Suppressor macrophage treated with lipopolysaccharide for 4 hours (primary cell): Measurements from ENCODE around the gene LIMS4.
"Not testable (repeated sequence)": the region's sequence is repeated elsewhere in the genome, so short reads cannot be mapped to it uniquely, and the experiment has no call there.

Experiments used
- DNase-seq: peaks from one replicate; pipeline ENCODE4 v3.0.0-alpha.2; 2020

The LIMS4 gene, protein sequence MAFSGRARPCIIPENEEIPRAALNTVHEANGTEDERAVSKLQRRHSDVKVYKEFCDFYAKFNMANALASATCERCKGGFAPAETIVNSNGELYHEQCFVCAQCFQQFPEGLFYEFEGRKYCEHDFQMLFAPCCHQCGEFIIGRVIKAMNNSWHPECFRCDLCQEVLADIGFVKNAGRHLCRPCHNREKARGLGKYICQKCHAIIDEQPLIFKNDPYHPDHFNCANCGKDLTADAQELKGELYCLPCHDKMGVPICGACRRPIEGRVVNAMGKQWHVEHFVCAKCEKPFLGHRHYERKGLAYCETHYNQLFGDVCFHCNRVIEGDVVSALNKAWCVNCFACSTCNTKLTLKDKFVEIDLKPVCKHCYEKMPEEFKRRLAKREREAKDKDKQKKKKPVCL

GRCh38 chr2:110472171-110473058 lies at the start of gene LIMS4:
LIMS4 (minus strand) TSS chr2:110472816; CDS start chr2:110472778, 38 bp downstream.
- not testable (repeated sequence) for DNase-seq

DNA sequence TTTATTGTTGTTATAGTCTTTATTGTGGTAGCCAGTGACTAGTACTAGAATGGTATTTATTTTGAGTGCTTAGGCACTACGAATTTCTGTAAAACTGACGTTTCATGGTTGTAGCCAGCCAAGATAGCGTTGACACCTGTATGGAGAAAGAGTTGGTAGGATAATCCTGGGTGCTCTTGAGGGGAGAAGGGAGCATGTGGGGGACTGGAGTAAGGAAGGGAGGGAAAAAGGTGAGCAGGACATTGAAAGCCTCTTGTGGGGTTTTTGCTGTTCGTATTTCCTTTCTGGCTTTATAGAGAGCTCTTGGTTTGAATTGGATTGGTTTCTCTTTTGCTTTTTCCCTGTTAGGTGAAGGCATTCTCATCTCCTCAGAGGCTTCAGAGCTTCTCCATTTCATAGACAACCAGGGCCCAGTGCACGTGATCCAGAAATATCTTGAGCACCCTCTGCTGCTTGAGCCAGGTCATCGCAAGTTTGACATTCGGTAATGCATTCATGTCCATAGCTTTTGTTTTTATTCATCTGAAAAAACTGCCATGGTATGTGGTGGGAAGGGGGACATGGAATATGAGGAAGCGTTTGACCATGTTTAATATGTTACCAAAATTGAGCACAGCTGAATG lies 27.2 kb upstream of the LIMS4 start:
- not testable (repeated sequence) for DNase-seq

DNA sequence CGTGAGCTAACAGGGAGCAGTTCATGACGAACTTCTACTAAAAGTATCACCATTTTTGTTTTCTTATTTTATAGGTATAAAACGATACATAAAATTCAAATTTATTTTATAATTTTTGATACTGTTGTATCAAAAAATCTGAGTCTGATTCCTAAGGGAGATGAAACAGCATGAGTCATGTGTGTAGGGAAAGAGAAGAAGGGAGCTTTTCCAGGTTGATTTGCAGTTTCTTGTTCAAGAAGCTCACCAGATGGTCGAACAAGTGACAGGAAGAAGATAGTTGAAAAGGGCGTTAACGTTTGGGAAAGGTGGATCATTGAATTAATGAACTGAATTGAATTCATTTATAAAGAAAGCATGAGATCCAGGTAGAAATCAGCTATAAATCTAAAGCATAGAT lies 23.4 kb upstream of the LIMS4 start:
- not testable (repeated sequence) for DNase-seq

- not testable (repeated sequence) for DNase-seq
Measured at GRCh38 chr2:110494488-110494887, 21.9 kb upstream of the LIMS4 start.

- DNase-seq, result not testable (repeated sequence)
Measured at GRCh38 chr2:110488991-110489390, 16.4 kb upstream of the LIMS4 start.

DNA sequence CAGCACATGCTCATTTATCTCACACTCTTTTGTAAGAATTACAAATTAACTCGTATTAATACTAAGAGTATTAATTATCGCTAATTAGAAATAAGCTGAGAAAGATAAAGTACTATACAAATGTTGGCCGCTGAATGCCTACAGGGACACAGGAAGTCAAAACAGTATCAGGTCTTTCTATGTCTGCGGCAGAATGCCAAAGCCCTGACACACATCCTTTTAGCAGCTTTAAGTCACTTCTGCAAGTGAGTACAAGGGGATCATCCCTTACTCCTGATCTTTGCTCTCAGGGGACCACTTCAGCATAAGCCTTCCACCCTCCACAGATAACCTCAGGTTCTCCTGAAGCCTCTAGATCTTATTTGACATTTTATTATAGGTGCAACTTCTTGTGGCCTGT lies 10.1 kb upstream of the LIMS4 start:
- not testable (repeated sequence) for DNase-seq

DNA sequence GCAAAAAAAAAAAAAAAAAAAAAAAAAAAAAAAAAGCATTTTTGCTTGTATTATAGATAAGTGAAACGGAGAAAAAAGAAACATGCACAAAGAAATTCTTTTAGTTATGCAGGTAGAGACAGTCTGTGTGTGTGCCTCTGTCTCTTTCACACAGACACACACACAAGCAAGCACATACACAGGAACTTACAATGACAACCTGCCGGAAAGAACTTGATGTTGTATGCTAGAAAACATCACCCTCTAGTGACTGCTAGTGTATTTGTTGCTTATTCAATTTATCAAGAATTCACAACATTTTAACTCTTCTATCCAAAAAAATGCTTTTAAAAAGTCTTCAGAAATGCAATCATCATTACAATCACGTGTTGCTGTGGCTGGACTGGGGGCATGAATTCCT lies 8.6 kb upstream of the LIMS4 start:
- not testable (repeated sequence) for DNase-seq

- DNase-seq, result not testable (repeated sequence)
Measured at GRCh38 chr2:110480084-110480483, 7.5 kb upstream of the LIMS4 start.

DNA sequence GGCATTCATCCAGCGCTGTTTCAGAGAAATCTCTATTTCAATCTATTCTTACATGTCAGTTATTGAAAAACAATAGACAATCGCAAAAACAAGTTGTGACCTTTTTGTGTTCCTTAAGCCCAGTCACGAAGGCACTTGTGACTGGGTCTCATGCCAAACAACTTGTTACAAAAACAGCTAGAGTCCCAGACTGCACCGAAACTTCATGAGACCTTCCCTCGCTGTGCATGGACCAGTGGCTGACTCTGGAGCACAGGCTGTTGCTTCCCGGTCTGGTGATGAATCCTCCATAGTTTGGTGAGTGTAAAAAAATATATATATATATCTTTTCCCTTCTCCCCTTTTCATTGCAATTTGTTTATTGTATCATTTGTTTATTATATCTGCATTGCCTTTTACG lies 4.8 kb upstream of the LIMS4 start:
- not testable (repeated sequence) for DNase-seq

GRCh38 chr2:110476952-110477351 lies 4.3 kb upstream of the LIMS4 start:
- not testable (repeated sequence) for DNase-seq

DNA sequence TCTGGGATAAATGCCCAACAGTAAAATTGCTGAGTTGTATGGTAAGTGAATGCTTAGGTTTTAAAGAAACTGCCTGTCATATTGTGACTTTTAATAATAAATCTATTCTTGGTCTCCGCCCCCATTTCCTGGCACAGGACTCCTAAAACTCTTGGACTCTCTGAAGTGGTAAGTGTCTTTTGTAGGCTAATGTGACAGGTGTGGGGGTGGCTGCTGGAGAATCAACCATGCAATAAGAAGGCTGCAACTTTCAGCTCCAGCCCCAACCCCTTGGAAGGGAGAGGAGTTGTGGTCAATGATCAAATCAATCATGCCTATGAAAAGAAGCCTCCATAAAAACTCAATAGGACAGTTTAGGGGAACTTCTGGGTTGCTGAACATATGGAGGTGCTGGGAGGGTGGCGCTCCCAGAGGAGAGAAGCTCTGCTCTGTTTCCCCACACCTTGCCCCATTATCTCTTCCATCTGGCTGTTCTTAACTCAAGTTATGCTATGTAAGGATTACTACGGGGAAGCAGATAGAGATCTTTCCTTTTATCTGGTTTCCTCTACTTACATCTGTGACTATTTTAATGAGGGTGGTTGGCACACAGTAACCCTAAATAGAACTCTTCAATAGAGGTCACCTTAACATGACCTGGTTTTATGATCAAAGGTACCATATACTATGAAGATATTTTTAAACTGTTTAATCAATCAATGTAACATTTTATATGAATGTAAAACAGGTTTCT lies 3.2 kb upstream of the LIMS4 start:
- DNase-seq, result not testable (repeated sequence)

DNA sequence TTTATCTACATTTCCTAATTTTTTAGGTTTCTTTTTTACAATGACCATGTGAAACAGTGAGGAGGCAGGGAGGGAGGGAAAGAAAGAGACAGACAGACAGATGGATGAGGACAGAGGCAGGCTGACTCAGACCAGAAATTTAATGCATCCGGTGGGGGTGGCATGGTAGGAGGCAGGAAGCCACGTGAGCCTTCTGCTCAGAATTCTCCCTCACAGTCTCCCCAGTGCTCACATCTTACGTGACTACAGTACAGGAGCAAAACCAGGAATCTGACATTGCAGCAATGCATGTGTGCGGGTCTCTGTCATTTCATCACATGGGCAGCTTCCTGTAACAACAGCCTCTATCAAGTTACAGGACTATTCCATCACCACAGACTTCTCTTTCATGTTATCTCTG lies 2.3 kb upstream of the LIMS4 start:
- not testable (repeated sequence) for DNase-seq

GRCh38 chr2:110473059-110473358 lies 393 bp upstream of the LIMS4 start:
- DNase-seq, result not testable (repeated sequence)

DNA sequence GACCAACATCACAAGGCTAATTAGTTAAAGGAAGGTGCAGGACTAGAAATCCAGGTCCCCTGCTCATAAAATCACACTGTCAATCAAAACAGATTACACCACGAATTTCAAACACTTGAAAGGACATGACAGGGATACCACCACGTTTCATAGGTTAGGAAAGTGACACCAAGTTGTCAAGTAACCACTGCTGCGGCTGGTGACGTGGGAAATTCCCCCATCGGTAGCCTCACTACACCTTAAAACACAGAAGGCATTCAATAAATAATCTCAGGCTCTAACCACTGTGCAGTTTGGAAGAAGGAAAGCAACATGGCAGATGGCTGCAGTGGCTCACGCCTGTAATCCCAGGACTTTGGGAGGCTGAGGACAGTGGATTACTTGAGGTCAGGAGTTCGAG lies 3.7 kb downstream of the LIMS4 start:
- not testable (repeated sequence) for DNase-seq

DNA sequence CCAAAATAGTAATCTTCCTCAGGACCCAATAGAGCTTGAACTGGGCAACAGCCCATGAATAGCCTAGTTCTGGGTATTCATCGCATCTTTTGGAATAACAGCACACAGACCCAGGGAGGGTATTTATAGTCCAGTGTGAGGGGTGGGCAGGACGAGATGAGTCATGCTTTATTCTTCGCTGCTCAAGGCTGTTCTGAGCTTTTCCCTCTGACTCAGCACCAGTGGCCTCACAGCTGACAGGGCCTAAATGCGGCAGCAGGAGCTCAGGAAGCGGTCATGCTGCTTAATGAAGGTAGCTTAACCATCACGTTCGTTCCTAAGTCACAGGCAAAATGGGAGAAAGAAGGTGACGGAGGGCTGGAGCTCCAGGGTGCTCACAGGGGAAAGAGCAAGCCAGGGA lies 7.3 kb downstream of the LIMS4 start:
- not testable (repeated sequence) for DNase-seq

DNA sequence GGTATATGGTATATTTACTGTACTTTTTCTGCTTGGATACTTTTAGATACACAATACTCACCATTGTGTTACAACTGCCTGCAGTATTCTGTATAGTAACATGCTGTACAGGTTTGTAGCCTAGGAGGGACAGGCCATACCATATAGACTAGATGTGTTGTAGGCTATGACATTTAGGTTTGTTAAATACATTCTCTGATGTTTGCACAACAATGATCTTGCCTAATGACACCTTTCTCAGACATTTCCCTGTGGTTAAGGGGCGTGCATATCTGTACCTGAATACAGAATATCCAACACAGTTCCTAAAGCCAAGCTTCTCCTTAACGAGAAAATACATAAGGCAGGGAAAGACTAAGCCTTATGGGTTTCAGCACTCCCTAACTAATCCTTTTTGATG lies 10.2 kb downstream of the LIMS4 start:
- DNase-seq, result not testable (repeated sequence)

DNA sequence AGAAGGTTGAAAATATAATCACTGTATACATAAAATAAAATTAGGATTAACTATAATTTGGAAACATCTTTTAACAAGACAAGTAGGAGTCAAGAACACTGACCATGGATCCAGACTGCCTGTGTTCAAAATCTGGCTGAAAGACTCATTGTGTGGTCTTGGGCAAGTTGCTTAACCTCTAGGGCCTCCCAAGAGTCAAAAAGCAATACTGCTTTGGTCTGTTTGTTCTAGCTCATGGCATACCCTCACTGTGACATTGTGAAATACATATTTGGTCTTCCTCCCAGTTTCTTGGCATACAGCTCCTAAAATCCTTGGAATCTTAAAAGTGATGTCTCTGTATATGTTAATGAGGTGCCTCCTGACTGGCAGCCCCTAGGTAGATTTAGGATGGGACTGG lies 12.3 kb downstream of the LIMS4 start:
- not testable (repeated sequence) for DNase-seq

- DNase-seq, result not testable (repeated sequence)
Measured at GRCh38 chr2:110457214-110457590, 15.4 kb downstream of the LIMS4 start.

GRCh38 chr2:110456291-110457213 lies 16.1 kb downstream of the LIMS4 start:
- not testable (repeated sequence) for DNase-seq

DNA sequence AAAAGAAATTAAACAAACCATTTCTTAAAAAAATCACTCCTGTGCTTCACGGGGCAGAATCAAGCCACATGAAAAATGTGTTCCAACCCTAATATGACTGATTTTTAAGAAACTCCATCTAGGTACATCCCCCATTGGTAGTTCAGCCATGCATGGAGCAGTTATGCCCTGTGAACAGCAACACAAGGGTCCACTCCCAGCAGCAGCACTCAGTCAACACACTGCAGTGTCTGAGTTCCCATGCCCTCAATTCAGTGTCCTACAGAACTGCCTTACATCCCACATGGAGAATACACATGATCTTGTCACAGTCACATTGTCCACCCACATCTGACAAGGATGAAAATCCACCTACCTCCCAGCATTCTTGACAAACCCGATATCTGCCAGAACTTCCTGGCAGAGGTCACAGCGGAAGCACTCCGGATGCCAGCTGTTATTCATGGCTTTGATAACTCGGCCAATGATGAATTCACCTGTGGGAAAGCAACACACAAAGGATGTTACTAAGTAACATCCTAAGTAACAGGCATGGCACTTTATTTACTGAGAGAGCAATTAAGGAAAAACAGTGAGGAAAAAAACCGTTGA lies 17.4 kb downstream of the LIMS4 start:
- DNase-seq, result not testable (repeated sequence)

- not testable (repeated sequence) for DNase-seq
Measured at GRCh38 chr2:110450951-110451350, 21.7 kb downstream of the LIMS4 start.
